ENCODE measurements around the gene THBS2.
"Not testable (repeated sequence)": the region's sequence is repeated elsewhere in the genome, so short reads cannot be mapped to it uniquely, and the experiment has no call there.

THBS2 gene

GRCh38 chr6:169210611-169211010 is 43.0 kb downstream of the THBS2 start:
- DNase-seq (ENCODE audit: low read depth, low spot score) = no peak

GRCh38 chr6:169208011-169208410 is 45.6 kb downstream of the THBS2 start:
- no peak for DNase-seq (ENCODE audit: low read depth, low spot score)

DNA sequence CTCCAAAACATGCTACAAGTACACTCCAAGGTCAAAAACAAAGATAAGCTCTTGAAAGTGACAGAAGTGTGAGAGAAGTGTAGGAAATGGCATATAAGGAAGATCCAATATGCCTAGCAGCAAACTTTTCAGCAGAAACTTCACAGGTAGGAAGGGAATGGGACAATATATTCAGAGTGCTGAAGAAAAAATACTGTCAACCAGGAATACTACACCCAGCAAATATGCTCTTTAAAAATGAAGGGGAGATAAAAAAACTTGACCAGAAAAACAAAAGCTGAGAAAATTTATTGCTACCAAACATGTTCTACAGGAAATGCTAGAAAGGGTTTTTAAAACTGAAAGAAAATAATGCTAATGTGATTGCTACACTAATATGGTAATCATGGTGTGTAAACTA is 46.2 kb downstream of the THBS2 start:
- no peak for DNase-seq (ENCODE audit: low read depth, low spot score)

- DNase-seq (ENCODE audit: low read depth, low spot score) = no peak
Measured at GRCh38 chr6:169205176-169206160, 48.2 kb downstream of the THBS2 start.

DNA sequence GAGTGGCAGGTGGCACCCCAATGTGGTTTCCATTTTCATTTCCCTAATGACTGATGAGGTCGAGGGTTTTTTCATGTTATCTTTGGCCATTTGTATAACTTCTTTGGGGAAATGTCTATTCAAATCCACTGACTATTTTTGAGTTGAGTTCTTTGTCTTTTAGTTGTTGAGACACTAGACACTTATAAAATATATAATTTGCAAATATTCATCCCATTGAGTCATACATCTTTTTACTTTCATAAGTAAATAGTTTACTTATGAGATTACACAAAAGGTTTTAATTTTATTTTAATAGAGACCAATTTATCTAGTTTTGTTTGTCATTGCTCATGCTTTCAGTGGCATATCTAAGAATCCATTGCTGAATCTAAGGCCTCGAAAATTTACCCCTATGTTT is 49.5 kb downstream of the THBS2 start:
- DNase-seq (ENCODE audit: low read depth, low spot score) = no peak

DNA sequence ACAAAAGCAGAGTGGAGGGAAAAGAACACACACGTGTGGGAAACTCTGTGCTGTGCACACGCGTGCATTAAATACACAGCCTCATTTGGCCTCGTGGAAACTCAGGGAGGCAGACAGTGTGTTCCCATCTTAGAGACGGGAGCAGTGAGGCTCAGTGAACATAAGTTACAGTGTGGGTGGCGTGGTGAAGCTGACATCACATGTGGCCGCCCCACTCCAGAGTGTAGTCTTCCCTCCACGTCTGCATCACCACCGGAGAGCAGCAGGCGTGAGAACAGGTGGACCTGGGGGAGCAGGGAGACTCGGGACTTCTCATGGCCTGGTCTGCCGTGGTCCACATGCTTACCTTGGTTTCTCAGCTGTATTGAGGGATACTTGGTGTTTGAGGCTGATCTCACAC is 51.7 kb downstream of the THBS2 start:
- DNase-seq (ENCODE audit: low read depth, low spot score) = no peak

GRCh38 chr6:169200893-169201514 is 52.6 kb downstream of the THBS2 start:
- no peak for DNase-seq (ENCODE audit: low read depth, low spot score)

DNA sequence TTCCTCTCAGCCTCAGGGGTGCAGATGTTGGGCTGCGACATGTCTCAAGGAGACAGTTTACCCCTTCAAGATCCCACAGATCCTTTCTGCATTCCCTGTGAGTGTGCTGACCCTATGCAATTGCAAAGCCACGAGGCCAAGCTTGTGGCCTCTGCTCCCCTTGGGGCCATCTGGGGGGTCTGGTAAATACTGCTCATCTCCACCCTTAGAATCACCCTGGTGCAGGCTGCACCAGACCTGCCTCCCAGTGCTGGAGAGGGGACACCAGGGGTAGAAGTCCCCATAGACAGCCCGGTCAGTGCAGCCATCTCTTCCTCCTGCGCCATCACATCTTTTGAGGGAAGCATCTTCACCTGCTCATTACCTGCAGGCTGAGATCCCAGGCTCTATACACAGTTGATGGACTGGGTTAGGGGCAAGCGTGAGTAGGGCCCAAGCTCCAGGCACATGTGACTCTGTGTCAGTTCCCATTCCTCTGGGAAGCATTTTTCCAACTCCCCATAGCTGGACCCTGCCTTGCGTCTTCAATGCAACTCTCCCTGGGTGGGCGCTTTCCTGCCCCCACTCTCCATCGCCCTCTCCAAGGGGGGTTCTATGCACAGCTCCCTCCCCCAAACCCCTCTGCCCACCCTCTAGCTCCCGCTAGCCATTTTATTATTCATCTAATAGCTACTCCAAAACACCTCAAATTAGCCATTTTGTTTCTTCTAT is 53.9 kb downstream of the THBS2 start:
- no peak for DNase-seq (ENCODE audit: low read depth, low spot score)

DNA sequence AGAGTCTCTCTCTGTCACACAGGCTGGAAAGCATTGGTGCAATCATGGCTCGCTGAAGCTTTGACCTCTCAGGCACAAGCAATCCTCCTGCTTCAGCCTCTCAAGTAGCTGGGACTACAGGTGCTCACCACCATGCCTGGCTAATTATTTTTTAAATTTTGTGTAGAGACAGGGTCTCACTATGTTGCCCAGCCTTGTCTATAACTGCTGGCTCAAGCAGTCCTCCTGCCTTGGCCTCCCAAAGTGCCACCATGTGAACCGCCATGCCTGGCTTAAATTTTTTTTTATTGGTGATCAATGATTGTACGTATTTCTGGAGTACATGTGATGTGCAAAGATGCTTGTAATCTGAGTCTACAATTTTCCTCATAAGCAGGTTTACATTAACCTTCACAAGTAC is 54.8 kb downstream of the THBS2 start:
- DNase-seq (ENCODE audit: low read depth, low spot score) = no peak

GRCh38 chr6:169197929-169198328 is 55.7 kb downstream of the THBS2 start:
- not testable (repeated sequence) for DNase-seq (ENCODE audit: low read depth, low spot score)

- not testable (repeated sequence) for DNase-seq (ENCODE audit: low read depth, low spot score)
Measured at GRCh38 chr6:169196279-169196678, 57.4 kb downstream of the THBS2 start.

- DNase-seq (ENCODE audit: low read depth, low spot score) = no peak
Measured at GRCh38 chr6:169194737-169195136, 58.9 kb downstream of the THBS2 start.

- no peak for DNase-seq (ENCODE audit: low read depth, low spot score)
Measured at GRCh38 chr6:169190970-169191369, 62.7 kb downstream of the THBS2 start.

DNA sequence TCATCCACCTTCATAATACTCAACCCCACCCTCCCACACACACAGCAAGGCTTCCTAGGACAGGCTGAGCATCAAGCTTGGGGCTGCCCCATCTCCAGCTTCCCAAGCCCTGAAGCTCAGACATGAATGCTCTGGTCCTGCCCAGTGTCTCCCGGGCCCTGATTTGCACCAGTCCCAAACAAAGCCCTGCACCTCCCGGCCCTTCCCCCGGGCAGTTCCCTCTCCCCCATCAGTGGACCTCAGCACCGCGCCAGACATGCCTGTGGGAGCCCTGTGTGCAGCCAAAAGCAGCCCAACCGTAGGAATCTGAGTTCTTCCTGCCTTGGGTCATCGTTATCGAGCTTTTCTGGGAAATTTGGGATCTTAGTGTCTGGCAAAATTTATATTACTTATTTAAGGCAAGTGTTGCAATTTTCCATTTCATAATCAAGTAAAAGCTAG is 63.5 kb downstream of the THBS2 start:
- peak; percentile 71 for DNase-seq (ENCODE audit: low read depth, low spot score)

- DNase-seq (ENCODE audit: low read depth, low spot score) = no peak
Measured at GRCh38 chr6:169189686-169190085, 64.0 kb downstream of the THBS2 start.

- DNase-seq (ENCODE audit: low read depth, low spot score) = no peak
Measured at GRCh38 chr6:169189182-169189581, 64.5 kb downstream of the THBS2 start.

GRCh38 chr6:169188475-169188874 is 65.2 kb downstream of the THBS2 start:
- DNase-seq (ENCODE audit: low read depth, low spot score) = no peak

GRCh38 chr6:169188051-169188470 is 65.6 kb downstream of the THBS2 start:
- DNase-seq (ENCODE audit: low read depth, low spot score) = no peak

DNA sequence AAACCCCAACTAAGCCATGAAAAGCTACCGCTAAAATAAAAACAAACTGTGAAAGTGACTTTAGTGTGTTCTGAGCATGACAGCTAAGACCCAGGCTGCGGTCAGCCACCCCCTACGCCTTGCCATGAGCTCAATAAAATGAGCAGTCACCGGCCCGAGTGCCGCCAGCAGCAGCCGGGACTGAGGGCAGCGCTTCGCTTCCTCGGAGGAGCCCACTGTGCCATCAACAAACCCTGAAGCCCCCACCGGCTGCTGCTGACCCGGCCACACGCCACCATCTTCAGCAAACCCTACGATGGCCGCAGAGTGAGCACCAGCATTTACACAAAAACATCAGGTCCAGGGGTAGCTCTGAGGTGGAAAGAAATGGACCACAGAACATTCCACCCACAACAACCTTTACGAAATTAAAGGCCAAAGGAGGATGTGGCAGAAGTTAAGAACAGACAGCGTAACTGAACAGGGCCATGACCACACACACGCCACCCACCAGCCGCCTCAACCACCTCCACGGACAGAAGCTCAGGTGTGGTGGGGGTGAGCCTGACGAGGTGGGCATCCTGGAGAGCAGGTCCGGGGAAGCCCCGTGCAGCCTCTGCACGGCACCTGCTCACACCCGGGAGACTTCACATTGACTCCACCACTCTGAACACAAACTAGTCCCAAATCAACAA is 67.0 kb downstream of the THBS2 start:
- no peak for DNase-seq (ENCODE audit: low read depth, low spot score)

- no peak for DNase-seq (ENCODE audit: low read depth, low spot score)
Measured at GRCh38 chr6:169185692-169186485, 67.8 kb downstream of the THBS2 start.

DNA sequence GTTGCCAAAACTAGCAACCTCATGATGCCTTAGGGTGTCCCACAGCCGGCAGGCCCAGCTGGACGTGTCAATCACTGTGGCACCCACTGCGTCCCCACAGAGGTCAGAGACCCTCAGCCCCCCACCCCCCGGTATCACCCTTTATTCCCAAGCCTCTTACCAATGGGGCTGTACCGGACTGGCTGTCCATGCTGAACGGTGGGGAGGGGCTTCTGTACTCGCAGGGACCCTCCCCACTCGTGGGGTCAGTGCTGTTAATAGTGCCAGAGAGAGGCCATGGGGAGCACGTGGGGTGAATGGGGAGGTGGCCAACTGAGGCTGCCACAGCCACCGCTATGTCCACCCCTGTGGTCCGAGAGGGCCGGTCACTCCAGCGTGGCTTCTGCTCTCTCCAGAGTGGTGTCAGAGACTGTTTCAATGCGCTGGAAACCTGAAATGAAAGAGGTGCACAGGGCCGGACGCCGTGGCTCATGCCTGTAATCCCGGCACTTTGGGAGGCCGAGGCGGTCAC is 68.6 kb downstream of the THBS2 start:
- no peak for DNase-seq (ENCODE audit: low read depth, low spot score)
